ENCODE data around the gene IMMT. TPM values are rescaled to one million over a fixed set of nuclear protein-coding genes. Genes with fewer than 3 reads are reported as not detected.

The IMMT gene
- total and polyA plus RNA-seq, 2 of the 8 experiments (the other 6 are each of a cell fraction or from before 2014, with no cell fraction given), result 37.7 to 103 TPM

DNA sequence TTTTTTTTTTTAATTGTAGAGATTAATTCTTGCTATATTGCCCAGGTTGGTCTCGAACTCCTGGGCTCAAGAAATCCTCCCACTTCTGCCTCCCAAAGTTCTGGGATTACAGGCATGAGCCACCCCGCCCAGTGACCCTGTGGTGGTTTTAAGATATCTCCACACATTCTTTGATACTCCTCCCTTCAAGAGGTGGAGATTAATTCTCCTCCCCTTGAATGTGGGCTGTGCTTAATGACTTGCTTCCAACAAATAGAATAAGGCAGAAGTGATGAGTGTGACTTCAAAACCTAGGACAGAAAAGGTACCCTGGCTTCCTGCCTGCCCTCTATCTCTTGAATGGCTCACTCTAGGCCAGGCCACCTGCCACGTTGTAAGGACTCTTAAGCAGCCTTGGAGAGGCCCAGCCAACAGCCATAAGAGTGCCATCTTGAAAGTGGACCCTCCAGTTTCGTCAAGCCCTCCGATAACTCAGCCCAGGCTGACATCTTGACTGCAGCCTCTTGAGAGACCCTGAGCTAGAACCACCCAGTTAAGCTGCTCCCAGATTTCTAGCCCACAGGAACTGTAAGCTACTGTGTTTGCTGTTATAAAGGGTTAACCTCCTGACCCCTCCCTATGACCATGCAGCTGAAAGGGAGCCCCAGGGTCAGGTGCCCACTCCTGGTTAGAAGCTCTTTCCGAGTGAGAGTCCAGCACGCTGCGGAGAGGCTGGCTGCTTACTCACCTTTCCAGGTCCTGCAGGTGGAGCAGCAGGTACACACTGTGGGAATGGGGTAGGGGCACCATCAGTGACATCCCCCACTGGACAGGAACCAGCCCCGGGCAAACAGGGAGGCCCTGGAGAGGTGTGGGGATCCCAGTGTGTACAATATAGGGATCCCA, 31.6 kb upstream of the IMMT start:
- 93% methylated on average over 9 of the region's 9 CpGs; no CpG with 5 or more reads in 1 of the 2 experiments for WGBS, 2 experiments (ENCODE audit: extremely low coverage in 1 of 2, insufficient coverage in 1 of 2, insufficient read length in 1 of 2, insufficient replicate concordance in 2 of 2, low coverage in 1 of 2, low lambda C conversion rate in 2 of 2, missing lambda C conversion rate in 1 of 2)
- Histone ChIP-seq H3K14ac (ENCODE audit: insufficient read length) (no peak overlapping the region), H3K18ac (ENCODE audit: extremely low read depth, low read length) (no peak overlapping the region), H3K23ac (ENCODE audit: insufficient read length) (no peak overlapping the region), H3K36me3 (ENCODE audit: control insufficient read depth in 2 of 4, insufficient read depth in 4 of 4, low read length in 3 of 4) (no peaks in the 10 kb centered on the region), H2BK12ac (ENCODE audit: low read depth, low read length) (no peak overlapping the region), H2BK5ac (ENCODE audit: low read depth, low read length) (no peak overlapping the region), H3K4me3 (ENCODE audit: extremely low read depth in 1 of 4, insufficient read depth in 2 of 4, low read depth in 3 of 4, low read length in 4 of 4) (no peak overlapping the region), H3K4me1 (replicated peaks in 1 of 4; ENCODE audit: control insufficient read depth in 3 of 4, insufficient read depth in 4 of 4, low read length in 3 of 4) (peaks cover 2 to 7% (median 5%) of the 10 kb centered on the region in 4 experiments; a peak in 4 of 7 replicates), H3K9me3 (ENCODE audit: insufficient read depth in 2 of 2, low read depth in 1 of 2, low read length in 1 of 2) (no peaks in the 10 kb centered on the region), H4K91ac (replicated peaks; ENCODE audit: insufficient read length, low read length) (no peak overlapping the region), H3K27ac (ENCODE audit: low read depth, low read length) (no peak overlapping the region), H2BK15ac (ENCODE audit: low read length) (no peak overlapping the region), H4K8ac (ENCODE audit: extremely low read depth, insufficient read depth, low read length) (no peak overlapping the region), H3K79me2 (ENCODE audit: control insufficient read depth in 1 of 2, insufficient read depth in 2 of 2, low read length in 2 of 2) (no peaks in the 10 kb centered on the region), H2BK20ac (ENCODE audit: low read length) (no peak overlapping the region), H3K23me2 (ENCODE audit: low read depth, low read length) (no peaks in the 10 kb centered on the region), H4K5ac (ENCODE audit: insufficient read length, low read depth, low read length) (no peak overlapping the region), H3K79me1 (ENCODE audit: low read depth, low read length) (no peaks in the 10 kb centered on the region), H4K20me1 (replicated peaks in 1 of 2; ENCODE audit: control insufficient read depth in 1 of 2, insufficient read depth in 2 of 2, low read length in 2 of 2) (no peaks in the 10 kb centered on the region), H3K27me3 (replicated peaks in 1 of 4; ENCODE audit: control insufficient read depth in 3 of 4, extremely low read depth in 1 of 4, insufficient read depth in 3 of 4, low read length in 3 of 4) (no peaks in the 10 kb centered on the region), H3K4ac (replicated peaks; ENCODE audit: insufficient read length, low read depth, low read length) (no peak overlapping the region), H3K9ac (replicated peaks in 1 of 4; ENCODE audit: extremely low read depth in 1 of 4, low read depth in 3 of 4, low read length in 3 of 4) (no peak overlapping the region), H2AFZ (ENCODE audit: low read length) (no peak overlapping the region), H3K56ac (replicated peaks; ENCODE audit: insufficient read length, low read depth, low read length) (no peak overlapping the region), H3K4me2 (ENCODE audit: insufficient read depth in 1 of 2, low read depth in 2 of 2, low read length in 2 of 2) (no peak overlapping the region), H2BK120ac (replicated peaks; ENCODE audit: low read depth, low read length) (no peak overlapping the region), H2AK5ac (ENCODE audit: low read depth, low read length) (no peak overlapping the region)
- ChIA-PET CTCF (ENCODE audit: partially characterized antibody) (interaction anchor here (0.6 to 1.4 kb wide), 4 partner anchors 17 to 72 kb away, joined by 3 to 7 read pairs (median 4); no protein-coding TSS in a partner anchor), POLR2A (ENCODE audit: partially characterized antibody) (no interaction called here)
- DNase-seq (ENCODE audit: low read depth in 1 of 2, low spot score in 2 of 2) (no peak), FAIRE-seq (no peak)
- TF ChIP-seq, protein P1, sequence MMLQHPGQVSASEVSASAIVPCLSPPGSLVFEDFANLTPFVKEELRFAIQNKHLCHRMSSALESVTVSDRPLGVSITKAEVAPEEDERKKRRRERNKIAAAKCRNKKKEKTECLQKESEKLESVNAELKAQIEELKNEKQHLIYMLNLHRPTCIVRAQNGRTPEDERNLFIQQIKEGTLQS (IDR thresholded peaks at IDR 0.05; ENCODE audit: insufficient read depth, low read depth, low read length), result no peak
- no peak for TF ChIP-seq RNF2 (IDR thresholded peaks at IDR 0.05; ENCODE audit: borderline replicate concordance, low read depth, low read length, missing control alignments, poor library complexity, severe bottlenecking)
- no peak for TF ChIP-seq ASH2L (IDR thresholded peaks at IDR 0.05; ENCODE audit: low read length)
- TF ChIP-seq ZNF274 (IDR thresholded peaks at IDR 0.05; ENCODE audit: borderline replicate concordance, extremely low read depth, low read length), result no peak

Measured in H1 (cell line).